Bronchial epithelial cell (primary cell): ENCODE results near the gene EVX2. TPM values are rescaled to one million over a fixed set of nuclear protein-coding genes. Genes with fewer than 3 reads are reported as not detected.

ENCODE experiments used
- DNase-seq: peaks from one replicate; pipeline ENCODE4 v3.0.0-alpha.2; 2010; ENCODE audit warnings: low read depth
- FAIRE-seq: peaks from 2 replicates; lab custom pipeline; 2011; peaks lifted over from hg19 to GRCh38; lab: Jason Lieb, UNC
- H3K27me3 ChIP-seq: 2 replicates; pipeline ENCODE4 v1.5.1; 2011; ENCODE audit warnings: low read length; ENCODE audit not compliant: control insufficient read depth, insufficient read depth
- H3K36me3 ChIP-seq: 2 replicates; pipeline ENCODE4 v1.5.1; 2011; ENCODE audit warnings: low read length; ENCODE audit not compliant: control insufficient read depth, insufficient read depth
- H3K4me3 ChIP-seq: 2 replicates; pipeline ENCODE4 v1.5.1; 2011; ENCODE audit warnings: mild to moderate bottlenecking, low read depth, low read length, control low read depth
- CTCF ChIP-seq: IDR thresholded peaks from 2 replicates; pipeline ENCODE4 v1.5.1; 2011; ENCODE audit warnings: mild to moderate bottlenecking, moderate library complexity, low read length, control low read depth, inconsistent platforms; ENCODE audit not compliant: insufficient read depth, severe bottlenecking
- total RNA-seq: library from RNA; depleted of rRNA; stranded (reverse); fragments of >200 nt; gene quantifications from 2 replicates; pipeline ENCODE4 v1.2.1, GENCODE V29; 2014

Gene EVX2
- total RNA-seq, 1 donor from 2014 or later = not detected

- TF ChIP-seq CTCF = no peak
- DNase-seq = no peak
- H3K36me3 ChIP-seq = no peaks in the 10 kb centered on the region
- H3K4me3 ChIP-seq = no peak overlapping the region
- no peak for FAIRE-seq
- H3K27me3 ChIP-seq = peaks cover 68% of the 10 kb centered on the region
These were observed 8.8 kb downstream of the EVX2 start for GRCh38 chr2:176074919-176075425.

- no peak for FAIRE-seq
- H3K36me3 ChIP-seq = no peaks in the 10 kb centered on the region
- TF ChIP-seq CTCF = no peak
These were observed 10.5 kb downstream of the EVX2 start for GRCh38 chr2:176072951-176073904.

GRCh38 chr2:176072292-176072669 is 11.5 kb downstream of the EVX2 start:
- H3K36me3 ChIP-seq = no peaks in the 10 kb centered on the region
- no peak overlapping the region for H3K4me3 ChIP-seq
- FAIRE-seq = no peak
- no peak for TF ChIP-seq CTCF
- H3K27me3 ChIP-seq = peaks cover 73% of the 10 kb centered on the region
- DNase-seq = no peak

More at GRCh38 chr2:176072951-176073904, 10.5 kb downstream of the EVX2 start:
- no peak for DNase-seq
- H3K27me3 ChIP-seq = peaks cover 65% of the 10 kb centered on the region
- no peak overlapping the region for H3K4me3 ChIP-seq

- DNase-seq = no peak
- no peak overlapping the region for H3K4me3 ChIP-seq
- no peak for TF ChIP-seq CTCF
- H3K27me3 ChIP-seq = peaks cover 74% of the 10 kb centered on the region
- FAIRE-seq = no peak
- no peaks in the 10 kb centered on the region for H3K36me3 ChIP-seq
These were observed 12.2 kb downstream of the EVX2 start for GRCh38 chr2:176071330-176072291.

- no peak for FAIRE-seq
- H3K27me3 ChIP-seq = peaks cover 58% of the 10 kb centered on the region
- no peak overlapping the region for H3K4me3 ChIP-seq
- no peak for DNase-seq
- H3K36me3 ChIP-seq = no peaks in the 10 kb centered on the region
- no peak for TF ChIP-seq CTCF
These were observed 15.3 kb downstream of the EVX2 start for GRCh38 chr2:176068419-176068832.
